ENCODE data around the gene TBRG1. TPM values are rescaled to one million over a fixed set of nuclear protein-coding genes. Genes with fewer than 3 reads are reported as not detected.
A peak's percentile ranks its signal among the peaks of the same experiment; 100 is the strongest.

TBRG1 gene
- total RNA-seq, 1 donor from 2014 or later = 38.8 TPM

DNA sequence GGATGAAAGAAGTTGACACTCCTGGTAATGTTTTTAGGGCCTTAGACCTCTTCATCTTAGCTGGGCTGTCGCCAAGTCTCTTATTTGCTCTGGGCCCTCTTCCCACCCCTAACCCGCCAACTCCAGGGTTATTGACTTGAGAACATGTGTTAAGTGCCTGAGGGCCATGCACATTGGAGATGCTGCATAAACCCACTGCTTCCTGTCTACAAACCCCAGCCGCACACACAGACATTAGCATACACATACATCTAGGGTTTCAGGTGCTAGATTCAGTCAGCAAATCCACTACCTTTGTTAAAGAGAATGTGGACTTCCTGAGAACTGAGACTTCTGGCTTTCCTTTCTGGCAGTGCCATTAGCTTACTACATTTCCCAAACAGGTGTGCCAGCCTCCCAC, 10.6 kb upstream of the TBRG1 start:
- DNase-seq (ENCODE audit: low spot score) = no peak
- intact Hi-C loops (cut with DNase I) = no loop called here
- no peak for ATAC-seq

DNA sequence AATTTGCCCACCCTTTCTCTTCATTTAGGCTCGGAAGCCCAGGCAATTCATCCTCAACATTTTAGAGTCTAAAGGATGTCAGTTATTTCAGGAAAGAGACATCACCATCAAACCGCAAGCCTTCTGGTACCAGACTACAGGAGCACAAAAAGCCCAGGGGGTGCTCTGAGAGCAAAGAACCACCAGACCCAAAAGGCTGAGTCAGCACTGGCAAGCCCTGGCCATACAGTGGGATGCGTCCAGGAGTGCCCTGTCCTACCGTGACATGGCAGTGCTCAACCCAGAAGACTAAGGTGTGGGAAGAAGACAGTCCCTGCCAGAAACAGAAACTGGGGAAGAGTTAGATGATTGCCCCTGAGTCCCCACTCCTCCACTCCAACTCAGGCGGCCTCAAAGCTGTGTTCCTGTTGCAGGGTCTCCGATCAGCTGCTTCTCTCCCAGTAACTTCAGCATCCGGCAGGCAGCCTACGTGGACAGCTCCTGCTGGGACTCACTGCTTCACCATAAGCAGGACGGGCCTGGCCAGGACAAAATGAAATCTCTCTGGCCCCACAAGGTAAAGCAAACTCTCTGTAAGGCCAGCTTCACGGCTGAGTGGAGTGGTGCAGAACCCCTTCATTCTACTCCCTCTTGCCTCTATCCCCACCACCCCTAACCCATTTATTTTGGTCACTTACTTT, 10.0 kb upstream of the TBRG1 start:
- intact Hi-C loops (cut with DNase I) = no loop called here
- DNase-seq (ENCODE audit: low spot score) (no peak), ATAC-seq (no peak)

DNA sequence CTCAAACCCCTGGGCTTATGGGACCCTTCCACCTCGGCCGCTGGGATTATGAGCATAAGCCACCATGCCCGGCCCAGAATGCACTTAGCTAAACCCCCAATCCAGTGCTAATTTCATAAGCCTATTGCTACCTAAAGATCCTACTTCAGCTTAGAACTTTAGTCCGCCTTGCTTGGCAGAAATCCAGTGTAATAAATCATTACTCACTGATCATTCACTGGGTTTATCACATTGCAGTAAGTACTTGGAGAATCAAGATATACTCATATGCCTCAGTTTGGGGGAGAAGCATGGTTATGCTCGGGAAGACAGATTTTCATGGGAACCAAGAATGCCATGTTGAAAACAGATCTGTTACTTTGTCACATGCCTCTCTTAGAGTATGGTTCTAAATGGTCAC, 3.8 kb upstream of the TBRG1 start:
- intact Hi-C loops (cut with DNase I) = no loop called here
- DNase-seq (ENCODE audit: low spot score) = no peak
- ATAC-seq = no peak

DNA sequence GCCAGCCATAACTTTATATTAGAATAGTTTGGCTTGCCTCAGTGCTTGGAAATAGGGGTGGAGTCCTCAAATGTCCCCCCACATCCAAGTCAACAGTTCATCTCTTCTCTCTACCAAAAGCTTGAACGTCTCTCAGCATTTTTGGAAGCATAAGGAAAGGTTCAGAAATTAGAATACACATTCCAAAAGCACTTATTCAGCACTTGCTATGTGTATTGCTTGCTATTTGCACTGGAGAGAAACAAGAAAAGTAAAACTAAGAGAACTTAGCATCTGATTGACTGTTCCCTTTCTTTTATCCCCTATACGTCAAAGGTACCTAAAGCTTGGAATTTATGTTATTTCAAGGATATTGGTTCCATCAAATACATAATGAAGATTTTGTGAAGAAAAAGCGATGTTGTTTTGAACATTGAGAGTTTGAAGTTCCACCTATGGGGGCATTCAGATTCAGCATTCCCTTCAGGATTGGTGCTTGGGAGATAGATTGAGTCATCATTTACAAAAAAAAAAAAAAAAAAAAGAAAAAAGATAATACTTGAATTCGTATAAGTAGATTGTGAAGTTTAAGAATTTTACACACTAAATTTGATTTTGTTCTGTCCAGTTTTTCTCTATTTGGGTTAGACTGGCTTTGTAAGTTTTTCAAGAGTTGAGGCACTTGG, 1.3 kb downstream of the TBRG1 start:
- DNase-seq (ENCODE audit: low spot score) (no peak), ATAC-seq (no peak)

DNA sequence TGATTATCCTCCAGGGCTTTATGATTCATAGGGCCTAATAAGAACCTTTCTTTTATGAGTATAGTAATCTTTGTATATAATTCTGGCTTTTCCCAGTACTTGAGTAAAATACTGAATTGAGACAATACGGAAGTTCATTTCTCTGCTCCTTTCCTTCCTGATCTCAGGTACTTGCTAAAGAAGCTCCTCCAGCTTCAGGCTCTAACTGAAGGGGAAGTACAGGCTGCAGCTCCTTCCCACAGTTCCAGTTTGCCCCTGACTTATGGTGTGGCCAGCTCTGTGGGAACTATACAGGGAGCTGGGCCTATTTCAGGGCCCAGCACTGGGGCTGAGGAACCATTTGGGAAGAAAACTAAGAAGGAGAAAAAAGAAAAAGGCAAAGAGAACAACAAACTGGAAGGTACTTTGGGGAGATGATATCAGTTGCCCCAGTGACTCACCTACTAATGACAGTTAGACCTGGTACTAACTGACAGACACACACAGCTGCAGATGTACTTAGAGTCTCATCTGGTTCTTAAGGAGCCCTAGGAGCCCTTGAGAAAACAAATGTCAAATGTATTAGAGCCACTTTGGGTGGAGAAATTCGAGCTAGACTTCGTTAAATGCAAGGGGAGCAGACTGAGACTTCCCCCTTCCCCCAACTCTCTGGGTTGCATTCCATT, 3.0 kb downstream of the TBRG1 start:
- intact Hi-C loops (cut with DNase I) = no loop called here
- ATAC-seq (no peak), DNase-seq (ENCODE audit: low spot score) (no peak)

More for the DNA sequence above, 1.3 kb downstream of the TBRG1 start:
- intact Hi-C loops (cut with DNase I) = no loop called here

DNA sequence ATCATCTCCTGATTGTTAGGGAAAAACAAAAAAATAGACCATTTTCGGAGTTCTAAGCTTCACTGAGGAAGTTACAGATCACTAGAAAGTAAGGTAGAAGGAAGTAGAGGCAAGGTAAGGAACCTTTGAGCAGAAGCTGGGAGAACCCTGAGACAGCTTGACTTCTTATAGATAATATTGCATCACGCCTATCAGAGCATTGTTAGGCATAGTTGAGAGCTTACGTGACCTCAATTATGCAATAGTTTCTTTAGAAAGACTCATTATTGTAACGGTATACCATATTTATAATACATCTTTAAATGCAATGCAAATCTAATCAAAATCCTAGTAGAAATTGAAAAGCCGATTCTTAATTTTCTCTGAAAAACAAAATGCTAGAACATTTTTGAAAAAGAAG, 4.9 kb downstream of the TBRG1 start:
- ATAC-seq (no peak), DNase-seq (ENCODE audit: low spot score) (no peak)
- intact Hi-C loops (cut with DNase I) = no loop called here

DNA sequence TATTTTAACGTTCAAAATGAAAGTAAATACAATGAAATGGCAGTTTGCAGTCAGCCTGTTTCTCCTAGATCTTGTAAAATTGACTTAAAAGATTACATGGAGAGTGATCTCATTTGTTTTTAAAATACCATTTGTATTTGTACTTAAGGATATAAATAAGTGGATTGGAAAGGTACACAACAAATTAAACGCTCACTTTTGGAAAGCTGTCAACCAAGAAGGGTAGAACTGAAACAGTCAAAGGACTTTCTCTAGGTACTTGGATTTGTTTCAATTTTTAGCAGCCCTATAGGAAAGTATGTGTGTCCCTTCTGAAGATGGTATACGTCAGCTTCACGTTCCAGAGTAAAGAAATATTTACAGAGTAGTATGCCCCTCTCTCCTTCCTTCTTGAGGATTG, 7.3 kb downstream of the TBRG1 start:
- ATAC-seq = no peak

DNA sequence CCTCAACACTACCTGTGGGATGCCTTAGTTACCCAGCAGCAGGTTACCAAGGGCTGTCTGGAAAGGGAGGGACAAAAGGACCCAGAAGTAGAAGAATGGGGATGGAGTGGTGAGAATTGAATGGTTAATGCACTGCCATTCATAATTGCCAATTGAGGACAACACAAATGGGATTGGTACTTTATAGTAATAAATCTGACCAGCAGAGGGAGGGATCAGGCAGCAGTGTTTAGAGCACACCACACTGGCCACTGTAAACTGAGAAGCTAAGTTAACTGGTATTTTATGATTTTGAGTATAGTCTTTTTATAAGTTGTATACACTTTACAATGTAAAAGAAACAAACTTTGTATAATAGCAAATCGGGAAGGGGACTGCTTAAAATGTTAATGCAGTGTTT, 10.7 kb downstream of the TBRG1 start:
- DNase-seq (ENCODE audit: low spot score) = no peak
- intact Hi-C loops (cut with DNase I) = no loop called here
- ATAC-seq = no peak

More for the DNA sequence above, 7.3 kb downstream of the TBRG1 start:
- no peak for DNase-seq (ENCODE audit: low spot score)
- intact Hi-C loops (cut with DNase I) = no loop called here

DNA sequence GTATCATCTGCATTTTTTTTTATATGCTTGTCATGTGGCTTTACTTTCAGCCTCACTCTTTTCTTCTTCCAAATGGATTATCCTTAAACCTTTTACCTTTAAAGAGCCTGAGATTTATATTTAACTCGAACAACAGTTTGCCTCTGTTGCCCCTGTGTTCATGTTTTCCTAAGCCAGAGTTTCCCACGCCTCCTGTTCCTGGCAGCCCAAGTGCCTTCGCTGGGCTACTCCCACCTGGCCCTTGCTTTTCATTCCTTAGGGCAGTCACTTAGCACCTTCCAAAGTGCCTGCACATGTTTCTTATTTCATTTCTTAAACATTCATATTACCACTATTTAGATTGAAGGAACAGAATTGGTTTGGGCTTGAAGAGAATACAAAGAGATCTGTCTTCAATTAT, 13.3 kb downstream of the TBRG1 start:
- intact Hi-C loops (cut with DNase I) = no loop called here
- DNase-seq (ENCODE audit: low spot score) (no peak), ATAC-seq (no peak)

DNA sequence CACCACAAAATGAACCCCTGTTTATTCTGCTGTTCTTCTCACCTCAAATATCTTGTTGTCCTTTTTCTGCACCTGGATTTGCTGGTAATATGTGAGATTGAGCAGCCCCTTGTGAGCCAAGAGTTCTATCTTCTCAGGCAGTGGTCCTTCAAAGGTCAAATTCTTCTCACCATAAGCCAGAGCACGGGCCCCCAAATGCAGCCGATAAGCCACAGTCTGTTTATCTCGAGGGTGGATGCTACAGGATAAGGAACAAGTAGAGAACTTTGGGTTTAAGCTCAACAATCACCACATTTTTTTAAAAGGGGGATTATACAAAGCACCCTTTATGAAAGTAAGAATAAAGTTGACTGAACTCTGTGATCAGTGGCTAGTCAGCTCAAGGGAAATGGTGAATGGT, 15.8 kb downstream of the TBRG1 start:
- ATAC-seq (no peak), DNase-seq (ENCODE audit: low spot score) (no peak)
- intact Hi-C loops (cut with DNase I) = no loop called here

DNA sequence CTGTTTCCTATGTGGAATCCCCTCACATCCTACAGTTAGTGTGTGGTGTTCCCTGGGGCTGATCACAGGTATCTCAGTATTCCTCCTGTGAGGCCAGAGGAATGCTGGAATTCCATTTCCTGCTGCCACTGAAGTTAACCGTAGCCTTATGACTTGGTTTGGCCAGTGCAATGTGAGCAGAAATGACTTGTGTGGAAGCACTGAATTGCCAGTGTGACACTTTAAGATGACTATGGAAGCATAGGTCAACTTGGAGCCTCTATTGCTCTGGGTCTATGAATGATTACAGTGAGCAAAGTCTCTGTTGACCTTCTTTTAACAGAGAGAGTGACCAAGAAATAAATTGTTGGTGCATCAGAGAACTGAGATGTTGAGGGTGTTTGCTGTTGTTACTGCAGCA, 16.5 kb downstream of the TBRG1 start:
- intact Hi-C loops (cut with DNase I) = no loop called here
- no peak for ATAC-seq
- DNase-seq (ENCODE audit: low spot score) = no peak

DNA sequence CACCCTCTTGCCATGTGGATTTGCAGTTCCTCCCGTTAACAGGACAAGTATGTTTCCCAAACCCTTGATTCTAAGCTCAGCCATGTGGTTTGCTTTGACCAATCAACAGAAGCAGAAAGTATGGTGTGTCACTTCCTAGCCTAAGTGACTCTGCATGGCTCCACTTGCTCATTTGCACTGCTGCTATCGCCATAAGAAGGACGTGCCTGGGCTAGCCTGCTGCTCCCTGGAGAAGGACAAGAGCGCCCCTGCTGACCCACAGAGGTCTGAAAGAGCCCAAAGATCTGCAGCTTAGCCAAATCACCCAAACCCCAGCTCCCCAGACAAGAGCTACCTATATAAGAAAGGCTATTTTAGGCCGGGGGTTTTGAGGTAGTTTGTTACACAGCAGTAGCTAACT, 18.0 kb downstream of the TBRG1 start:
- ATAC-seq (no peak), DNase-seq (ENCODE audit: low spot score) (no peak)
- intact Hi-C loops (cut with DNase I) = no loop called here

DNA sequence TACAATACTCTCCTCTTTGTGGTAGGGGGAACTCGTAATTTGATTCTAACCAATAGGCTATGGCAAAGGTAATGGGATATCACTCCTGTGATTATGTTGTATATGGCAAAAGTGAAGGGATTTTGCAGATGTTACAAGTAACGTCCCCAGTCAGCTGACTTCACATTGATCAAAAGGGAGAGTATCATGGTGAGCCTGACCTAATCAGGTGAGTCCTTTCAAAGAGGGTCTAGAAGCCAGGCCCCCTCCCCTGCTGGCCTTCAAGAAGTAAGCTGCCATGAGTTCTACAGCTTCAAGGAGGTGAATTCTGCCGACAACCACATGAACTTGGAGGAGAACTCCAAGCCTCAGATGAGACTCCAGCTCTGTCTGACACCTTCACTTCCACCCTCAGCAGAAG, 20.0 kb downstream of the TBRG1 start:
- DNase-seq (ENCODE audit: low spot score) (no peak), ATAC-seq (no peak)
- intact Hi-C loops (cut with DNase I) = no loop called here

DNA sequence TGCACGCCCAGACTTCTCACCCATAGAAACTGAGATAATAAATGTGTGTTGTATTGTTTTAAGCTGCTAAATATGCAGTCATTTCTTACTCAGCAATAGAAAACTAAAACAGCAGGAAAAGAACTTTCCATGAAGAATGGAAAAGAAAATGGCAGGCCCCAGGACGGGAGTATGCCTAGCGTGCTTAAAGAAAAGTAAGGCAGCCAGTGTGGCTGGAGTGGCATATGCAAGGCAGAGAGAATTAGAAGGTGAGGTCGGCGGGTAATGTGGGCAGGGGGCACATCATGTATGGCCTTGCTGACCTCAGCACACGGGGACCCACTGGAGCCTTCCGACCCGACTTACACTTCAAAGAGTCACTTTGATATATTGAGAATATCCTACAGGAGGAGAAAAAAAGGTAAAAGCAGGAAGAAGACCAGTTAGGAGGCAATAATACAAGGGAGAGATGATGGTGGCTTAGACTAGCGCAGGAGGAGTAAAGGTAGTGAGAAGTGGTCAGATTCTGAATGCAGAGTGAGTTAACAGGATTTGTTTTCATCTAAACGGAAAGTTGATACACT, 20.5 kb downstream of the TBRG1 start:
- intact Hi-C loops (cut with DNase I) = no loop called here
- ATAC-seq (no peak), DNase-seq (ENCODE audit: low spot score) (no peak)

DNA sequence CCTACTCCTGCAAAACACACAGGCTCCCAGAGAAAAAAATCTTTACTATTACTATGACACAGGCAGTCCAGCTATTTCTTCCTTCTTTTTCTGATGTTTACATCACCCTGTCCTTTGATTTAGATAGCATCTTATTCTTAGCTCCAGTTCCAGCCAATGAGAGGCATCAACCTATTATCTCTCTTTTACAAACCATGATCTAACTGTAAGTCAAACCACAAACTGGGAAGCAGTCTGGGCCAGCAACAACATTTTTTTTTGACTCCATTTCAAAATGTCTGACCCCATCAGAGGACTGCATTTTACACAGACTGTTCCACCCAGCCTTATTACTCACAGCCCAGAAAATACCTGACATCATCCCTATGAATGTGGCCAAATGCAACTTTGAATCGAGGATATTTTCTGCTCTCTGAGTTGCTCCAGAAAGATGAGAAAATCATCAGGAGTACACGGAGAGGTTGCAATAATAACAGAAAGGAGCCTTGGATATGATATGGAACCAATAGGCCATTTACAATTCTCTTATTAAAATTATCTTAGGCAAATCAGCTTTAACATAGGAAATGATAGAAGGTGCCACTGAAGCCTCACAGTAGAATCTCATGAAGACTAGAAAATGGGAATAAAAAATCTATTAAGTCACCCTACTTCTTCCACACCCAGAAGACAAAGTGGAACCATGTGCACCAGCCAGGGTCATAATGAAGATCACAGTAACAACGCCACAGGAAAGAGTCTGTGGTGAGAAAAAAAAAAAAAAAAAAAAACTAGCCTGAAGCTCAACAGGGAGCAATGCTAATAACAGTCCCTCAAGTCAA, 21.2 kb downstream of the TBRG1 start:
- intact Hi-C loops (cut with DNase I) = no loop called here

DNA sequence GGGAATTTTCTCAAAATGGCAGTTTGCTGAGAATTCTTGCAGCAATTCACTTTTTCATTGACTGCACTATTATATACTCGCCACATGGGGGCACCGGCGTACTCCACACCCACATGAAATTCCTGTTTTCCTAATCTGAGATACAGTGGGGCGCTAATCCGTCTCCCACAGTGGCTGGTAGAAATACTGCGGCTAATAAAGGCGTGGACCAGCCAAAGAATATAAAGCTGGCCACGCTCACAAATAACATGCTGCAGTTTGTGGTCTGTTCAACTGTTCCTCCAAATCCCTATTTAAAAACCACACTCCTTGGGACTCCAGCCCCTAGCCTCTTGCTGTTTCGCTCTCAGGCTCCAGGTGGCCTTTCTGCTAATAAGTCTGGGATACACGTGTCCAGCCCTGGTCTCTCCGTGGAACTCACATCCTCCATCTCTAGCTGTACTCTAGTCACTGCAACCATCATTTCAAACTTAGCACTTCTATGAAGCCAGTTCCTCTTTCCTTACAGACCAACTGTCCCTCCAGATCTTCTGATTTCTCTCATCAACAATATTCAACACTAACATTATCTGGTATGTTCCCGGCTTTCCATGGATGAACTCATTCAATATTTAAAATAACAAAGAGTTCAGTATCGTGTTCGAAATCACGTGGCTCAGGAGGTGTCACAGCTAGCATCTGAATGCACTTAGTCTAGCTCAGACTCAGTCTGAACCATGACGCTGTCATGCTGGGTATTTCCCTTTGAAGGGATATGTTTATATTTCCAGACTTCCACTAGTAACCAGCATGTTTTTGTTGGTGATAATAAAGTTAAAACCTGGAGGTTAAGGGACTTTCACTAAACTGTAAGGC, 22.0 kb downstream of the TBRG1 start:
- intact Hi-C loops (cut with DNase I) = no loop called here
- no peak for DNase-seq (ENCODE audit: low spot score)
- ATAC-seq = peak; percentile 92

More for the DNA sequence above, 21.2 kb downstream of the TBRG1 start:
- ATAC-seq = peak; percentile 58
- DNase-seq (ENCODE audit: low spot score) = no peak

DNA sequence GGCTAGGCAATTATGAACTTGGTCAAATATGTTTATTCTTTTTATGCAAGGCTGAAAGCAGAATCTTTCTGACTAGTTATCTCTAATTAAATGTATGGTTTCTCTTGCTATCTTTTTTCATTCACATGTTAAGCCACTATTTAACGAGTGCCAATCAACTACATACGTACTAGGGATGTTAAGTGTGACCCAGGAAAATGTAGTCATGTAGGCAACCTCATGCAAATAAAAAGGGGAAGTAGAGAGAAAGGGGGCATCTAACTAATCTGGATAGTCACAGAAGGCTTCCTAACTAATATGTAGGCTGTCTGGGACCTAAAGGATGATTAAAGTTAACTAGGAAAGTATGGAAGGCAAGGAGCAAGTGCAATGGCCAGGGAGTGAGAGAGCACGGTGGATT, 23.5 kb downstream of the TBRG1 start:
- DNase-seq (ENCODE audit: low spot score) (no peak), ATAC-seq (no peak)
- intact Hi-C loops (cut with DNase I) = no loop called here

DNA sequence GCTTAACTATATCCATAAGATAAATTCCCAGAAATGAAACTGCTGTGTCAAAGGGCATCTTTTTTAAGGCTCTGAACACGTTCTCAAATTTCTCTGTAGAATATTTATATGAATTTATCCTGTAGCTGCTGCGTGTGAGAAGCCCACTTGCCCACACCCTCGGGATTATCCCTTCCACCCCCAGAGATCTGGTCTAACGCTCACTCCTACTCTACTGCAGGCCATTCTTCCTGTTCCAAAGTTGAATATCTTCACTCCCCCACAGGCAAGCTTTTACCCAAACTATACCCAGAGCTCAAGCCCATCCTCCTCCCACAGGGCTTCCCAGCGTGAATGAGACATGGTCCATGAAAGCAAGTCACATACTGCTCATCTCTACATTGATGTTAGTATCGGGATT, 25.9 kb downstream of the TBRG1 start:
- DNase-seq (ENCODE audit: low spot score) (no peak), ATAC-seq (no peak)
- intact Hi-C loops (cut with DNase I) = no loop called here

Data from sciatic nerve (tissue), 2 donors.